DMS53 treated with DMSO at 0.1 percent for 48 hours (cell line): ENCODE measurements around the gene CACNG8.
"Not testable (repeated sequence)": the region's sequence is repeated elsewhere in the genome, so short reads cannot be mapped to it uniquely, and the experiment has no call there.

ENCODE experiments used
- DNase-seq: peaks from one replicate; lab custom pipeline; 2025; ENCODE audit not compliant: unreplicated experiment; lab: John Stamatoyannopoulos, UW

CACNG8 gene

DNA sequence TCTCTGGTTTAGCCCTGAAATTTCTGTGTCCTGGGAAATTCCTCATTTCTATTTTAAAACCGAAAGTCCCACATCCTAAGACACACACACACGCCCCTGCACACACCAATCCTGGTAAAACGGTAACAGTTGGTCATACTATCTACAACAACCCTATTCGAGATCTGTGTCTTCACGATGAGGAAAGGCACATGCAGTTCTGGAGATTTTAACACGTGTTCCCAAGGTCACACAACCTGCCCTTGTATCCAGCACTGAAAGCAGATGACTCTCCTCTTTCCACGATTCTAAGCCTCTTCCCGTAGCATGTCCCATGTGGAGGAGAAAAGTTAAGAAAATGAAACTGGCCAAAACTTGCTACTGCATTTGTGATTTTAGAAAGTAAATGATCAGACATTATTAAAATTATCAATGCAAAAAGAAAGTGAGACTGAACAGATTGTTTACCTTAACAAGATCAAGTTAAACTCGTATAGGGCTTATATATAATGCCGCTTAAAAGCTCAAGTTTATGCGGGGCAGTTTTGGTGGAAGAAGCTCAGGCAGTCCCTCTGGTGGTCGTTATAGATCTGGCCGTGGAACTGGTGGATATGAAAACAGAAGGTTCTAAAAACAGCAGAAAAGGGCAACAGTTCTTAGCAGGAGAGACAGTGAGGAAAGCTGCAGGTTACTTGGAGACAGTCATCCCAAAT is 68.3 kb downstream of the CACNG8 start:
- no peak for DNase-seq

- no peak for DNase-seq
Observed at GRCh38 chr19:54035215-54036178, 72.8 kb downstream of the CACNG8 start.

DNA sequence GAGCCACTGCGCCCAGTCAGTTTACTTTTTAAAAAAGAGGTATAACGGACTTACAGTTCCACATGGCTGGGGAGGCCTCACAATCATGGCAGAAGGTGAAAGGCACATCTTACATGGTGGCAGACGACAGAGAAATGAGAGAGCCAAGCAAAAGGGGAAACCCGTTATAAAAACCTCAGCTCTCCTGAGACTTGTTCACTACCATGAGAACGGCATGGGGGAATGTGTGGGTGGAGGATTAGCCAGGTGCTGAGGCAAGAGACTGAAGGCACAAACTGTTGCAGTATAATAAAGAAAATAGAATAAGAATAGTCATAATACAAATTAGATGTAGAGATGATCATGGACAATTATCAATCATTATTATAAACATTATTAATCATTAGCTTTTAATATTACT is 73.8 kb downstream of the CACNG8 start:
- DNase-seq: not testable (repeated sequence)
